Left colon (tissue), 2 donors: Measurements from ENCODE around the gene FBXL19. TPM values are rescaled to one million over a fixed set of nuclear protein-coding genes. Genes with fewer than 3 reads are reported as not detected.

ENCODE experiments used
- ATAC-seq: fragments of 200-7000 bp; cut with Tn5 transposase; one replicate; pipeline ENCODE4 v1.9.1; 2020; ENCODE audit warnings: mild to moderate bottlenecking, moderate library complexity
- DNase-seq, 2 donors: peaks; one replicate each; pipeline ENCODE4 v3.0.0-alpha.2; 2020
- intact Hi-C, 2 donors: fragments of 100-400 bp; cut with DNase I in 1 of 2; cut with micrococcal nuclease in 1 of 2; formaldehyde crosslinking; loops; one replicate each; pipeline versions ENCODE4 v1.11.2 to v1.14.0; 2022; cut with DNase I, micrococcal nuclease
- microRNA-seq, 2 donors: library from miRNA; unstranded; fragments of <30 nt; microRNA quantifications; one replicate each; pipeline versions ENCODE4 v1.1.0 to v1.2.0, GENCODE V29; 2020
- total RNA-seq, 2 donors: library from RNA; stranded (reverse); fragmentation: NEBNext Ultra II Directional; extraction: Animal tissue kit (Norgen Biotek cat#: 25700); gene quantifications; one replicate each; pipeline ENCODE4 v1.2.1, GENCODE V29; 2021
- donor health status: DM: no; HTN: no; CAD: no.
- donor health status: DM: yes; HTN: yes; CAD: no.

FBXL19 gene
- total RNA-seq, 2 donors from 2014 or later, result 20.5 to 24.4 TPM

- no peak for ATAC-seq
- intact Hi-C loops, result no loop called here
- no peak for DNase-seq
Measured at GRCh38 chr16:30991052-30991451, 67.7 kb downstream of the FBXL19 start.

- intact Hi-C loops, result no loop called here
- DNase-seq (no peak), ATAC-seq (no peak)
Measured at GRCh38 chr16:30992276-30992780, 69.0 kb downstream of the FBXL19 start.

- intact Hi-C loops, result no loop called here
- DNase-seq, result no peak
- no peak for ATAC-seq
Measured at GRCh38 chr16:30992931-30993816, 69.8 kb downstream of the FBXL19 start.

- ATAC-seq (no peak), DNase-seq (no peak)
- intact Hi-C loops, result no loop called here
Measured at GRCh38 chr16:30995927-30996323, 72.6 kb downstream of the FBXL19 start.

- DNase-seq, result peak; percentile 43 to 47
- peak; percentile 51 for ATAC-seq
- intact Hi-C loops, result no loop called here
Measured at GRCh38 chr16:30996324-30996984, 73.1 kb downstream of the FBXL19 start.

- ATAC-seq (peak; percentile 95), DNase-seq (peak; percentile 81 to 89)
- intact Hi-C loops, result no loop called here
Measured at GRCh38 chr16:30996985-30997724, 73.8 kb downstream of the FBXL19 start.

- intact Hi-C loops, result no loop called here
- ATAC-seq, result peak; percentile 8
- DNase-seq, result no peak
Measured at GRCh38 chr16:30997725-30998711, 74.6 kb downstream of the FBXL19 start.

Small RNAs within 50 kb of the gene (microRNA-seq; reads per million reads assigned to microRNA genes)
- gene MIR4519 (3.2 to 31.3 reads per million in 2 donors), gene MIR762 (0 to 1.4 reads per million in 2 donors)

Other genes with a start within 250 kb of the FBXL19 start
- 10 to 100 TPM; 60.6 to 68.3 TPM for gene SRCAP, start 224.4 kb upstream of the FBXL19 start, total RNA-seq
- 10 to 100 TPM; 38.0 to 42.8 TPM for gene PHKG2, start 175.1 kb upstream of the FBXL19 start, total RNA-seq
- 1 to 10 TPM; 5.9 to 7.8 TPM for gene CFAP119, start 161.5 kb upstream of the FBXL19 start, total RNA-seq
- 10 to 100 TPM; 82.9 to 99.8 TPM for gene RNF40, start 161.2 kb upstream of the FBXL19 start, total RNA-seq
- 10 to 100 TPM; 12.3 to 15.2 TPM for gene ZNF629, start 136.4 kb upstream of the FBXL19 start, total RNA-seq
- 10 to 100 TPM; 22.3 to 23.5 TPM for gene BCL7C, start 29.5 kb upstream of the FBXL19 start, total RNA-seq
- 1 to 10 TPM in 1 of 2 donors, under 1 TPM in 1; 0.24 to 1.7 TPM for gene CTF1, start 27.0 kb upstream of the FBXL19 start, total RNA-seq
- gene ORAI3, start 25.5 kb downstream of the FBXL19 start, total RNA-seq, result 10 to 100 TPM; 12.9 to 21.0 TPM
- gene SETD1A, start 34.2 kb downstream of the FBXL19 start, total RNA-seq, result 10 to 100 TPM; 12.2 to 15.0 TPM
- 10 to 100 TPM; 16.9 to 27.2 TPM for gene HSD3B7, start 61.6 kb downstream of the FBXL19 start, total RNA-seq
- gene STX1B, start 87.1 kb downstream of the FBXL19 start, total RNA-seq, result under 1 TPM; 0.75 to 0.79 TPM
- 10 to 100 TPM; 66.9 to 83.3 TPM for gene STX4, start 110.0 kb downstream of the FBXL19 start, total RNA-seq
- 10 to 100 TPM in 1 of 2 donors, 1 to 10 TPM in 1; 6.9 to 10.9 TPM for gene ZNF668, start 150.7 kb downstream of the FBXL19 start, total RNA-seq
- 10 to 100 TPM; 15.3 to 17.3 TPM for gene ZNF646, start 150.8 kb downstream of the FBXL19 start, total RNA-seq
- 1 to 10 TPM in 1 of 2 donors, under 1 TPM in 1; 0.61 to 1.1 TPM for gene PRSS53, start 165.4 kb downstream of the FBXL19 start, total RNA-seq
- gene VKORC1, start 171.2 kb downstream of the FBXL19 start, total RNA-seq, result 10 to 100 TPM; 28.7 to 40.5 TPM
- gene BCKDK, start 184.8 kb downstream of the FBXL19 start, total RNA-seq, result 10 to 100 TPM; 34.6 to 36.3 TPM
- gene KAT8, start 194.1 kb downstream of the FBXL19 start, total RNA-seq, result 10 to 100 TPM; 61.6 to 76.0 TPM
- 100 to 1,000 TPM; 409 to 428 TPM for gene PRSS8, start 212.2 kb downstream of the FBXL19 start, total RNA-seq
- 1 to 10 TPM; 8.1 to 9.7 TPM for gene PRSS36, start 226.5 kb downstream of the FBXL19 start, total RNA-seq